ENCODE measurements around the gene OR2L3. TPM values are rescaled to one million over a fixed set of nuclear protein-coding genes. Genes with fewer than 3 reads are reported as not detected.

OR2L3 gene
- total and polyA plus RNA-seq, 2 of the 4 experiments (the other 2 are of a cell fraction): not detected

- no peaks in the 10 kb centered on the region for H3K36me3 ChIP-seq (ENCODE audit: control insufficient read depth, insufficient read depth, low read length)
- no peak overlapping the region for H2AK9ac ChIP-seq (replicated peaks; ENCODE audit: low read depth, low read length, poor library complexity)
- ATAC-seq (ENCODE audit: low read depth) (no peak), DNase-seq (no peak)
- intact Hi-C loops (cut with micrococcal nuclease): no loop called here
- peaks cover 6% of the 10 kb centered on the region for H3K9me3 ChIP-seq (ENCODE audit: control insufficient read depth, insufficient read depth, low read length)
- no peaks in the 10 kb centered on the region for H3K79me1 ChIP-seq (ENCODE audit: low read depth in 1 of 2, low read length in 2 of 2)
- H4K20me1 ChIP-seq (ENCODE audit: insufficient read depth, low read length): no peaks in the 10 kb centered on the region
- no peak overlapping the region for H3K4ac ChIP-seq (ENCODE audit: low read depth, low read length)
- no peaks in the 10 kb centered on the region for H3K9me1 ChIP-seq (ENCODE audit: insufficient read depth, low read length)
- no peak overlapping the region for H3K4me2 ChIP-seq (ENCODE audit: low read depth, low read length)
- dilution Hi-C loops (cut with HindIII; ENCODE audit: low sequenced_read_pairs, unreplicated experiment): no loop called here
- POLR2A ChIA-PET (ENCODE audit: unreplicated experiment): no interaction called here
- no peak overlapping the region for H4K8ac ChIP-seq (ENCODE audit: low read depth in 2 of 2, low read length in 2 of 2)
- no peak overlapping the region for H2AFZ ChIP-seq (replicated peaks; ENCODE audit: low read length, poor library complexity)
- H2BK120ac ChIP-seq (ENCODE audit: low read depth, low read length): no peak overlapping the region
- WGBS, 2 experiments (ENCODE audit: extremely low coverage in 2 of 2, insufficient read length in 1 of 2): no CpG with 5 or more reads among the region's 1 CpG
- H4K5ac ChIP-seq (ENCODE audit: low read depth, low read length): no peak overlapping the region
- no peak overlapping the region for H3K14ac ChIP-seq (replicated peaks; ENCODE audit: low read depth, low read length)
- no peaks in the 10 kb centered on the region for H3K27me3 ChIP-seq (ENCODE audit: control insufficient read depth, insufficient read depth, low read length)
- H3K4me3 ChIP-seq (ENCODE audit: insufficient read depth, low read depth, low read length): no peak overlapping the region
- H4K91ac ChIP-seq (ENCODE audit: insufficient read depth, low read depth, low read length): no peak overlapping the region
- no TSS peak for BruUV-seq (replicated peaks)
- no peak overlapping the region for H2AK5ac ChIP-seq (ENCODE audit: low read depth, low read length)
- H2BK5ac ChIP-seq (ENCODE audit: low read depth, low read length, poor library complexity, severe bottlenecking): no peak overlapping the region
- CTCF ChIA-PET: no interaction called here
- no peak overlapping the region for H2BK20ac ChIP-seq (ENCODE audit: low read depth, low read length)
- H2BK15ac ChIP-seq (ENCODE audit: low read depth, low read length): no peak overlapping the region
- H3K56ac ChIP-seq (ENCODE audit: extremely low read depth, insufficient read depth, low read length): no peak overlapping the region
- H3K18ac ChIP-seq (ENCODE audit: low read depth, low read length): no peak overlapping the region
- TF ChIP-seq FOS (IDR thresholded peaks at IDR 0.05; ENCODE audit: low read depth, low read length): no peak
- no peak for TF ChIP-seq ELK1 (IDR thresholded peaks at IDR 0.05; ENCODE audit: borderline replicate concordance, low read depth, low read length)
- no peak for TF ChIP-seq MXI1 (IDR thresholded peaks at IDR 0.05; ENCODE audit: borderline replicate concordance, low read depth, low read length)
- in situ Hi-C loops (cut with MboI; ENCODE audit: low sequenced_read_pairs): no loop called here
- no peak overlapping the region for H3K27ac ChIP-seq (ENCODE audit: insufficient read depth, low read length)
- H3K9ac ChIP-seq (ENCODE audit: low read depth, low read length): no peak overlapping the region
- H3K23ac ChIP-seq (ENCODE audit: low read depth, low read length): no peak overlapping the region
- H3K4me1 ChIP-seq (ENCODE audit: control insufficient read depth, insufficient read depth, low read length): no peaks in the 10 kb centered on the region
These were observed 30.8 kb upstream of the OR2L3 start for GRCh38 chr1:248015803-248016202.

All from IMR-90 (cell line).